Endothelial cell of hepatic sinusoid (primary cell): ENCODE results near the gene ARHGEF4.

Source experiments
- in situ Hi-C: cut with HindIII; loops from 2 replicates; pipeline ENCODE4 v1.10.0; 2017; ENCODE audit warnings: low sequenced_read_pairs

The ARHGEF4 gene

DNA sequence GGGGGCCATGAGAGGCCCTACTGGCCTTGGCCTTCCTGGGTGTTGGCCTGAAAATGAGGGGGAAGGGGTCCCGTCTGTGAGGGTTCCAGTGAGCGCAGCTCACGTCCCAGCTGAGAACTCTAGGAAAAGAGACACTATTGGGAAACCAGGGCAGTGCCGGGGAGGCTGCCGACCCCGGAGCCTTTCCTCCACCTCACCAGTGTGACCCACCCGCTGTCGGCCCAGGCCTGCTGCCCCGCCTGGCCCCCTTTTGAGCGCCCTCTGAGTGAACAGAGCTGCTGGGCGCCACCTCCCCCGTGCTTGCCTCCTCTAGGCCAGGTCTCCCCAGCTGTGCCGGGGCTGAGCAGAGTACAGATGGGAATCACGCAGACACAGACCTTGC lies 17.5 kb upstream of the ARHGEF4 start:
- in situ Hi-C loops, result no loop called here

DNA sequence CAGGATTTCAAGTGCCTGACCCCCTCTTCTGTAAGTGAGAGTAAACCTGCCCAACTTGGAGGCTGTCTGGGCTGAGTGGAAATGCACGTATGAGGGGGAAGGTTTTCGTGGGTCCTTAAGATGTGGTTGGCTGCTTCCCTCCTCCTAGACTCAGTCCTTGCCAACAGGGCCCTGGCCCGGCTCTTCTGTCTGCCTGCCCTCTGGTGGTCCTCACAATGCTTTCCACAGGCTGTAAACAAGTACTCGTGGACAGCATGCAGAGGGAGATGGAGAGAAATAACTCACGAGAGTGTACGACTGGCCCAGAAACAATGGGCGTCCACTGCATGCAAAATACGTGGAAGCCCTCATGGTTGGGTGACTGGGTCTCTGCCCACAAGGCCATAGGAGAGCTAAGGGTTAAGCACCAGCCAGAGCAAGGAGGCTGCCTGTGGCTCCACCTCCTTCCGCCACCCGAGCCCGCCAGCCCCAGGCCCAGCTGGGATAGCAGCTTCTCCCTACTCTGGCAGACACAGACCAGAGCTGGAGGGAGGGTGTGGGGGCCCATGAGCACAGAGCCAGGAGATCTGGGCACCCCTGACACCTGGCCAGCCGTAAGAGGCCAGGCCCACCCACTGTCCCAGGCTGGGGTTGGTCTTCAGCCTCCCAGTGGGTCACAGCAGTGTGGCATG lies 17.0 kb upstream of the ARHGEF4 start:
- in situ Hi-C loops, result no loop called here

DNA sequence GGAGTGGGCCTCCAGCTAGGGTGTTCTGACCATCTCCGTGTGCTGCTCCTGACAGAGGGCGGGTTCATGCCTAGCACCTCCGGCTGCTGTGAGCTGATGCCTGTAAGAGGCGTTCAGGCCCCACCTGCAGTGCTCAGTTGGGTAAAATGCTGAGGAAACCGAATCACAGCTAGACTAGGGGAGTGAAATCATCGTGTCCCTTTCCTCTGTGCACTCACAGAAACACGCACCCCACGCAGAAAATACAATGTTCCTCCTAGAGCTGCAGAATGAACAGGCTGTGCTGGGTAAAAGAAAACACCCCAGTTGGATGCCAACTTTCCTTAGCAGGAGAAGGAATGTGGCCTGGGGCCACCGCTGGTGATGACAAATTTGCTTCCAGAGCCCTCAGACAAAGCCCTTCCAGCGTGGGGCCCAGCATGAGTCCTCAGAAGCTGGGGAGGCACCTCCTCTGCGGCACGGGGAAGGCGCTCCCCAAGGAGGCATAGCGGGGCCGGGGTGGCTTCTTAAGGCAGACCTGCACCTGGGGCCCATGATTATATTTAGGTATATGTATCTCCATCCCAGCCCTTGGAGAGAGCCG lies 16.3 kb upstream of the ARHGEF4 start:
- in situ Hi-C loops, result no loop called here

DNA sequence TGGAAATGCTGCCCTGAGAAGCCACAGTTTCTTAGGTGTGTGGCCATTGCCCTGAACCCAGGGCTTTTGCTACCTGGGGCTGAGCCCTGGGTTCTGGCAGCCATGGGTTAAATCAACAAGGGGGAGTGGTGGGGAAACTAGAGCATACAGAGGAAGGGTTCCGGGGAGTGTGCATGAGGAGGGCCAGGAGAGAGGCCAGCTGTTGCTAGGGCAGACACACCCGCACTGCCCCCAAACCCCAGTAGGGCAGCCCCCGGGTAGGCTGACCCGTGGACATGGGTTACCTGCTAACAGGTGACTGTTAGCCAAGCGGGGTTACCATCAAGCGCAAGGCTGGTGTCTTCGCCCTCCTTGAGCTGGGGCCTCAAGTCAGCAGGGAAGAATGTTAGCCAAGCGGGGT lies 14.8 kb upstream of the ARHGEF4 start:
- in situ Hi-C loops, result no loop called here

GRCh38 chr2:130822766-130823165 lies 13.9 kb upstream of the ARHGEF4 start:
- in situ Hi-C loops, result no loop called here

- in situ Hi-C loops, result no loop called here
Observed at GRCh38 chr2:130823171-130823885, 13.4 kb upstream of the ARHGEF4 start.

DNA sequence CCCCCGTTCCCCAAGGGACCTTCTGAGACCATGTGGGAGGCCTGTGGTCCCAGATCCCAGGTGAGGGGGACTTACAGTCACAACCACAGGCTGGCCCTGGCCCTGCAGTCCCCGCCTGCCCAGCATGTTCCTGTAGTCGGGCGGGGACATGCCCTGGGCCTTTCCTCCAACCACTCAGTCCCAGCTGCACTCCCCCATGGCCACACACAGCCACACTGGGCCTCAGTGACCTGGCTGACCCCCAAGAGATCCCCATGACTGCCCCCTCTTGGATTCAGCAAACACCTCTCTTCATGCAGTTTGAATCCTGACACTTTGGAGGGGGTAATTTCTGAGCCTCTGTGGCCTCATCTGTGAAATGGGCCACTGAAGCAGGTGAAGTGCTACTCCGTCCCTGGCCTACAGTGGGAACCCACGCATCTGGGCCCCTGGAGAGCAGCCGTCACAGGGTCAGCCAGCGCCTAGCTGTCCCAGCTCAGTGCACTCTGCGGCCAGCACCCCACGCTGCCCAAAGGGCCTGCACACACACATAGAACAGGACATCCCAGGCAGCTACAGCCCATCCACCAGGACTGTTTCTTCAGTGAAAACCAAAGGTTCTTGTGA lies 12.7 kb upstream of the ARHGEF4 start:
- in situ Hi-C loops, result no loop called here

DNA sequence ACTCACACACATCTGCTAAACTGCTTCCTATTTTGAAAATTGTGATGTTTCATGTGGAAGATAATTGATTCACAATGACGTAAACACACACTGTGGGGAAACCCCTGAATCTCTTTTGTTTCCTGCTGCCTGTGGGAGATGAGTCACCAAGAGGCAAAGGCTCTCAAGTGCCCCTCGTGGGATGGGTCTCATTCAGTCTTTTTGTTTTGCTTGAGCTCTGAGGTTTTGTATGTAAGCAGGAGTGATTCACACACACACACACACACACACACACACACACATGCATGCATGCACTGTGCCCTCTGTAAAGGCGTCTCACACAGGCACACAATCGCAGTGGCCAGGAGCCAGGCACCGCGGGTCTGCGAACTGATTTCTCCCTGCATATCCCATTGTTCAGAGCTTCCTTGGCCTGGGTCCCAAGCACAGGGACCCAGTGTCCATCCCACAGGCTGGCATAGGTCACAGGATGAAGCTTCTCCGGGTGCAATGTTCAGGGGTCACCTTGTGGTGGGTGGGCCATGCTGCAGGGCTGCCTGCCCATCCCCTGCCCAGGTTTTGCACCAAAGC lies 12.1 kb upstream of the ARHGEF4 start:
- in situ Hi-C loops, result no loop called here

DNA sequence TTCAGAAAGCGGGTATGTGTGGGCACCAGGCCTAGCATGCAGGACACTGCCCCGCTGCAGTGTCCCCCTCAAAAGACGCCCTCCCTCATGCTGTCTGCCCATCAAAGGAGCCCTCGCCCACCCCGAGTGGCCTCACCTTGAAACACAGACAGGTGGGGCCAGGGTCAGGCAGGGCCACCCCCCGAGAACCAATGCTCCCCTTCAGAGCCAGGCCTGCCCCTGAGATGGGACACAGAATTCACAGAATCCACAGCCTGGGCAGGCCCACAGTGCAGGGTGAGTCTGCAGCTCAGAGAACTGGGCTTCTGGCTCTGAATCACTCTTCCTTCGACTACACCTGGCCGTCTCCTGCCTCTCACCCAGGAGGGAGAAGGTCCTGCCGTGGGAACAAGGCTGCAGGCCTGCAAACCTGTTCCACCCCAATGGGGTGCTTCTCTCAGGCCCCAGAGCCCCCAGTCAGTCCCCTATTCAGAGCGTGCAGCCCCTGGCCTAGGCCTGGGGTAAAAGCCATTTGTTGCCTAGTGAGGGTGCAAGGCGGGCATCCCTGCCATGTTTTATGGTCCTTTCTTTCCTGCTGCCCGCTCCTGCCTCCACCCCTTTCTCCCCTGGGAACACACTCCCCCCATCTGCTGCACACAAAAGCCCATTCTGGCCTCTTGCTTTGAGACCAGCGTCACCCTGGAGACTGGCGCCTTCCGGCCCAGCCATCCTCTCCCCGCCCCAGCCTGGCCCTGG lies 11.3 kb upstream of the ARHGEF4 start:
- in situ Hi-C loops, result no loop called here

GRCh38 chr2:130825966-130826253 lies 10.8 kb upstream of the ARHGEF4 start:
- in situ Hi-C loops, result no loop called here

DNA sequence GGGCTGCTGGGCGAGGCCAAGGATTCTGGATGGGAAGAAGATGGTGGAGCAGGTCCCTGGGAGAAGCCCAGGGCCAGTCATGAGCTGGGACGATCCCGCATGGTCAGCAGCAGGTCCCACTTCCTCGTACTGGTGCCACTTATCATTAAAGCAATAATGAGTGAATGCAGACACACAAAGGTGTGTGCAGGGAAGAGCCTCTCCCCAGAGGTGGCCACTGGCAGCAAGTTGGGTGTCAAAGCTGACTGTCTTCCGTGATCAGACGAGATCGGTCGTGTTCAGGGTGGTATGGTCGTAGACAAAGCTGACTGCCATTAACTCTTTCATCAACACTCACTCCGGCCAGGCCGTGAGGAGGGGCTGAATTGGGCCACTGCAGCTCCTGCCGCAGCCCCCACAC lies 10.3 kb upstream of the ARHGEF4 start:
- in situ Hi-C loops, result no loop called here

- in situ Hi-C loops, result no loop called here
Observed at GRCh38 chr2:130826821-130827501, 9.8 kb upstream of the ARHGEF4 start.

DNA sequence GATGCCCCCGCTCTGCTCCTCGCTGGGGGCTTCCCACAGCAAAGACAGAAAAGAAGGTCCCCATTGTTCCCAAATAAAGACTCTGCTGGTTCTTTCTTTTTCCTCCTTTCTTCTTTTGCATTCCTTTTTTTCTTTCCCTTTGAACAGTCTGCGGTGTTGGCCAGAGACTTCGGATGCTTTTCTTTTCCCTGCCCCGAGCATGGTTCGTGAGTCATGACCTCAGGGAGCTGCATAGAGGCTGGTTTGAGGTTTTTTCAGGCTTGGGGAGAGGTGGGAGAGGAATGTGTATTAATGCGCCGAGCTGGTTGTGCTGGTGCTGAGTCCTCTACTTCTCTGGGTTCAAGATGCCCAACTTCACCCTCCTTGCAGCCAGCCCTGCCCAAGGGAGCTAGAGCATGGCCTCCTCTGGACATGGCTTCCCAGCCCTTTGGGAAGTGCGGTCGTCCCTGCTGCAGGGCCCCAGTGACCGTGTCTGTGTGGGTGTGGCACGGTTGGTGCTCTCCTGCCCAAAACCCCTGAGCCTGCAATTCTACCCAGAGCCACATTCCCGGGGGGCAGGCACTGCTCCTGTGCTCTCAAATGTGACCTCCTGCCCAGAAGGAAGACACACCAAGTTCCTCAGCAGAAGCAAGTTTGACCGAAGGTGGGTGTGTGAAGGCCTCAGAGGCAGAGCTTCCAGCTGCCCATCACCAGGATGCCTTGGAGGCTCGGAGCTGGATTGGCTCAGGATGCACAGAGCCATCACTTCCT lies 9.0 kb upstream of the ARHGEF4 start:
- in situ Hi-C loops, result no loop called here

DNA sequence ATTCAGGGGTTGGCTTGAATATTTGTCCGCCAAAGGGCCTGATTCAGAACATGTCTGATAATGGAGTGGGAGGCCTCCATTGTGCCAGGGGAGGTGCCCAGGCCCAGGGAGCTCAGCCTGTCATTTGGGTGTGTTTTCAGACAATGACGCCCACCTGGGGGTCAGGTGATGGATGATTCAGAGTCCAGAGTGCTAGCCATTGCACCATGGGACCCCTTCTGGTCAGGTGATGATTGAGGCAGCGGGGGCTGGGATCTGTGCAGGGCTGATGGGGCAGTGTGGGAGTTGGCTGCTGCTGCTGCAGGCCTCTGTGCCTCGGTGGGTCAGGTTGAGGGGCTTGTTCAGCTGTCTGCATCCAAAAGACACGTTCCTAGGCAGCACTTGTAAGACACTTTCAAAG lies 8.3 kb upstream of the ARHGEF4 start:
- in situ Hi-C loops, result no loop called here

- in situ Hi-C loops, result no loop called here
Observed at GRCh38 chr2:130829015-130829414, 7.7 kb upstream of the ARHGEF4 start.

GRCh38 chr2:130830538-130830937 lies 6.2 kb upstream of the ARHGEF4 start:
- in situ Hi-C loops, result no loop called here

GRCh38 chr2:130831356-130831755 lies 5.4 kb upstream of the ARHGEF4 start:
- in situ Hi-C loops, result no loop called here

- in situ Hi-C loops, result no loop called here
Observed at GRCh38 chr2:130832296-130832940, 4.3 kb upstream of the ARHGEF4 start.
